NCI-H748 (cell line): ENCODE data around the gene IPO8.
"Not testable (repeated sequence)": the region's sequence is repeated elsewhere in the genome, so short reads cannot be mapped to it uniquely, and the experiment has no call there.

Experiments used
- DNase-seq: peaks from one replicate; lab custom pipeline; 2025; ENCODE audit not compliant: unreplicated experiment; lab: John Stamatoyannopoulos, UW

Gene IPO8

DNA sequence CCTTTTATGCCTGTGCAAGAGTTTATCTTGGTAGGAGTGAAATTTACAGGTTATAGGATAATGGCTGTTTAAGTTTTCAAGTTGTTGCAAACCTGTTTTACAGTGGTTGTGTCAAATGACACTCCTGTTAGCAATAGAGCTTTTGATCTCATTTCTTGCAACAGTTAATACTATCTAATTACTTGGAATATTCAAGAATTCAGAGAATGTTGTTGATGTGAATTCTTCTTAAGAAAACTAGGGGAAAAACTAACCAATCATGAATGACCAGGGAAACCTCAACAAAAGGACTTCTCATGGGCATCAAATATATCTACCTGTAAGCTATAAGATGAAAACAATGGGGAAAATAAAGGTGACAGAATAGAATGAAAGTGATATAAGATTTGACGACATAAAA, 85.0 kb downstream of the IPO8 start:
- DNase-seq, result no peak

GRCh38 chr12:30609819-30610218, 85.8 kb downstream of the IPO8 start:
- not testable (repeated sequence) for DNase-seq

DNA sequence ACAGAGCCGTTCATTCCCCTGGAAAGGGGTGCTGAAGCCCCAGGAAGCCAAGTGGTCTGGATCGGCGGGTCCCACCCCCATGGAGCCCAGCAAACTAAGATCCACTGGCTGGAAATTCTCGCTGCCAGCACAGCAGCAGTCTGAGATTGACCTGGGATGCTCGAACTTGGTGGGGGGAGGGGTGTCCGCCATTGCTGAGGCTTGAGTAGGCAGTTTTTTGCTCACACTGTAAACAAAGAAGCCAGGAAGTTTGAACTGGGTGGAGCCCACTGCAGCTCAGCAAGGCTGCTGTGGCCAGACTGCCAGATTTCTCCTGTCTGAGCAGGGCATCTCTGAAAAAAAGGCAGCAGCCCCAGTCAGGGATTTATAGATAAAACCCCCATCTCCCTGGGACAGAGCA, 91.4 kb downstream of the IPO8 start:
- not testable (repeated sequence) for DNase-seq

DNA sequence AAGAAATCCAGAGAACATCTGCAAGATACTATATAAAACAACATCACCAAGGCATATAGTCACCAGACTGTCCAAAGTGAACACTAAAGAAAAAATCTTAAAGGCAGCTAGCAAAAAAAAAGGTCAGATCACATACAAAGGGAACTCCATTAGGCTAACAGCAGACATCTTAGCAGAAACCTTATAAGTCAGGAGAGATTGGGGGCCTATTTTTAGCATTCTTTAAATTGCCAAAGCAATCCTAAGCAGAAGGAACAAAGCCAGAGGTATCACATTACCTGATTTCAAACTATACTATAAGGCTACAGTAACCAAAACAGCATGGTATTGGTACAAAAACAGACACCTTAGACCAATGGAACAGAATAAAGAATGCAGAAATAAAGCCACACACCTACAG, 92.5 kb downstream of the IPO8 start:
- DNase-seq, result no peak

- DNase-seq, result no peak
Measured at GRCh38 chr12:30602678-30603077, 93.0 kb downstream of the IPO8 start.

- peak; percentile 91 for DNase-seq
Measured at GRCh38 chr12:30599608-30600007, 96.1 kb downstream of the IPO8 start.

- no peak for DNase-seq
Measured at GRCh38 chr12:30598889-30599288, 96.8 kb downstream of the IPO8 start.

GRCh38 chr12:30595742-30596141, 99.9 kb downstream of the IPO8 start:
- DNase-seq, result no peak

- no peak for DNase-seq
Measured at GRCh38 chr12:30594509-30594908, 101.2 kb downstream of the IPO8 start.

- not testable (repeated sequence) for DNase-seq
Measured at GRCh38 chr12:30588572-30588971, 107.1 kb downstream of the IPO8 start.

DNA sequence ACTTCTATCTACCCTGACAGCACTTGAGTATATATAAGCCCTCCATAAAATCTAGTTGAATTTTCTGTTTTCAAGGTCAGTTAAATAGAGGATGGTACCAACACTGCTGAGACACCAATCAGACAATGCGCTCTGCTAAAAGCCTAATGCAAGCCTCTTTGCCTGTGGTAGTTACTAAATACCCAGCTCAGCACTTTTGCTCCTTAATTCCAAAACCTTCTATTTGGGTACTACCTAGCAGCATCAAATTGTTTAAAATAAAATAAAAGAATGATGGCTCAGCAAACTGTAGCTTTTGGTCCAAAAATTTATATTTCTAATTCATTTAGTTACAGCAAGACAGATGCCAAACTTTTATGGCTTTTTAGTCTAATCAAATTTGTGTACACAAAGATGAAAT, 107.9 kb downstream of the IPO8 start:
- DNase-seq, result no peak

DNA sequence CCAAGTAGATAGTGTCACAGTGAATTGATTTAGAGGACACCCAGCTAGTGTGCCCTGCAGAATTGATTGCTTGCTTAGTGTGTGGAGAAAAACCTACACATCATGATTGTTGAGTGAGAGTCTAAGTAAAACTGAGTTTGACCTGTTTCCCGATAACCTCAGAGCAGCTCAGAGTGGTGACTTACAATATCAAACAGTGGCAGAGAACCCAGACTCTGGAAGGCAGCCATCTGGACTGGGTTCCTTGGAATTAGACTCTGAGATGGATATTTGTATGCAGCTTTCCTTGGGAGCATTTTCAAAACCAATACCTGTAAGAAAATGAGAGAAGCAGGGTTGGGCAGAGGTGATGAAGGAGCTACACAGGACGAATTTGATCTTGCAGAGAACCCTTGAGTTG, 109.8 kb downstream of the IPO8 start:
- no peak for DNase-seq

- DNase-seq, result no peak
Measured at GRCh38 chr12:30582943-30583342, 112.7 kb downstream of the IPO8 start.

- DNase-seq, result no peak
Measured at GRCh38 chr12:30580344-30580743, 115.3 kb downstream of the IPO8 start.
